ENCODE measurements around the gene CD93.

The CD93 gene

DNA sequence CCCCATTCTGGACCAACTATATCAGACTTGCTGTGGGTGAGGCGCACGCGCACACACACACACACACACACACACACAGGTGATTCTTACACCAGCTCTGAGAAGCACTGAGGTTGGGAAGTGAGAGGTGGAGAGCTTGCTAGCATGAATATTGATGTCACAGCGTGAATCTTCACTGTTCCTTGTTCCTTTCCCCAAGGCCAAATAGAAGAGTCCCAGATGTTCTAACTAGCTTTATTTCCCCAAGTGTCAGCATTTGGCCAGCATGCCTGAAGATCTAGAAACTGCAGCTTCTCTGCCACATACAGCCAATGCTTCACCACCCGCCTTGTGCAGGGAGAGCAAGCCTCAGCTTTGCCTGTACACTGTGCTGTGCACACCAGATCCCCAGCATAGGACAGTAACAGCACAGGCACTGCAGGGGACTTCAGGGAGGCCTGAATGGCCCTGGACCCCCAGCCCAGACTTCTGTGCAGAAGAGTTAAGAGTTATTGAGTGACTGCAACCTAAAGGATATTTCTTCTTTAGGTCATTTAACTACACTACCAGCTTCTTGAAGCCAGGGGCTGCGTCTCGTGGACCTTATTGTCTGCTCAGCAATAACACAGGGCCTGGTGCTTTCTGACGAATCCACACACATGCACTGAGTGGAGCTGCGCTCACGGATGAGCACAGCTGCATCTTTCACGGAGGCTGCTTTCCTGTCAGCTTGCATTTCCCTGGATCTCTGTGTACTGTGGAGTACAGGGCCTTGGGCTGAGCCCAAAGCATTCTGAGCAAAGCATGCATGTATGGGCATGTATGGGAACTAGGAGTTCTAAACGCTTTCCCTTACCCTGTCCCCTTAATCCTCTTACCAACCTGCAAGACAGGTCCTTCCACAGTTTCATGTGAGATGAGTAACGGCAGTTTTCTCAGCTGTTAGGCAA, 13.9 kb upstream of the CD93 start:
- DNase-seq (ENCODE audit: low read depth, low spot score), result no peak

DNA sequence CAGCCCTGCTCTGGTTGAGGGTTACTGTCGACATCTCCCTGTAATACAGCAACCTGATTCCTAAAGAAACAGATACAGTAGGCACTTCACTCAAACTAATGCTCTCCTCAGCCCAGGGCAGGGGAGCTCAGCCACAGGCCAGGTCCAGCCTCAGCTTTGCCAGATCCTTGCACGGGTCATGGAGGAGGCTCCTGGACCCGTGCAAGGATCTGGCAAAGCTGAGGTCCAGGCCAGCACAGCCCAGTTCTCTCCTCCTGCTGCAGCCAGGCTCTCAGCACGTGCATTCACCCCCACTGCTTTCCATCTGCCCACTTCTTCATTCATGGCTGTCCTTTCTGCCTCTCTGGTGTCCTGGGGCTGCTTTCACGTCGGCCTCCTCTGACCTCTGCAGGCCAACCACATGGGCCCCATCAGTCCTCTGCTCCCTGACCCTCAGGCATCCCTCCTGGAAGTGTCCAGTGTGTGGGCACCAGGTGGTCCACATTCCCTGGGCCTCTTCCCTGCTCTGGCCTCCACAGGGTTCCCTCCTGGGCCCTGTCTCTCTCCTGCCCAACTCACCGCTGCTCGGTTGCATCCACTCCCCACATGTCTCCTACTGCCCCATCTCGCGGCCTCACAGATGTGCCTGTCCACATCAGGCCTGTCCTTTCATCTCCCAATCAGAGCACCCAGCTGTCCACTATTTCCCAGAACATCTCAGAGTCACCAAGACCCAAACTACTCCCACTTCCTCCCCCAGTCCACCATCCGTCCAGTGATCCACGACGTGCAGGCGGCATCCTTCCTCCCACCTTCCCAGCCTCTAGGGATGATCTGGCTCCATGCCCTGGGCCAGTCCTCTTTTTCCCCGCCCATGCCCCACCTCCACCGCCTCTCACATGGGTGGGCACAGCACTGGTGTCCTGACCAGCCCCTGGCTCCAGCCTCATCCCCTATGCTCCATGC, 11.8 kb upstream of the CD93 start:
- no peak for DNase-seq (ENCODE audit: low read depth, low spot score)

DNA sequence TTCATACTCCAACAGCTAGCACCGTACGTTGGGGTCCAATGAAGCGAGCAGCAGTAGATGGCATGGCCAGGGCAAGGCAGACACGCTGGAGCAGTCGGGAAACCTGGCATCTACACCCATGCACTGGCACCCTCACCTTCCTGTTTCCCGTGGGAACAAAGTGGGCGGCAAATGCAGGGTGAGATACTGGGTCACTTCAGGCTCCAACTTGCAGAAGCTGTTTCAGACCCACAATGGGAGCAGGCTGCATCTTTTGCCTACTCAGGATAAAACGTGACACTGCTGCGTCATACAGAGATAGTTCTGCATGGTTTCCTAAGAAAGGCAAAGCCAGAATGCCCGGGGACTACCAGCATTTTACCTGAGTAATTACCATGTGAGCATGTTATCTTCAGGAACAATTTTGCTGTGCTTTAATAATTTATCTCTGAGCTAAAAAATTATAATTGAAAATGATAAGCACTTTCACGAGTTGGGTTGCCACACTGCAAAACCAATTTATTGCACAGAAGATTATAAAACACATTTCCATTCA, 10.9 kb upstream of the CD93 start:
- DNase-seq (ENCODE audit: low read depth, low spot score), result no peak

DNA sequence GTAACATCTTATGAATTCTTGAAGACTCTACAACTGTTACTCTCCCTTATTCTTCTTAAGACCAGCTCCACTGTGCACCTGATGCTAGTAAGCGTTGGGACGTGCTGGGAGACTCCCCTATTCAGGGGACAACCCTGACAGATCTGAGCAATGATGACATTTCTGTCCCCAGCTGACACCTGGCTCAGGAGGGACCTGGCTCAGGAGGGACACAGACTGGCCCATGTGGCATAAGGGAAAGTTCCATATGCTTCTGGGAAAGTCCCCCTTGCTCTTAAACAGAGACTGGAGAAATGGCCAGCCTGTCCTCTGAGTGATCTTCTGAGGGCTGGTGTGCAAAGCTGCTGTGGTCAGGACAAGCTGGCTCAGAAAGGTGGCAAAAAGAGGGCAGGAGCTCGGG, 10.0 kb upstream of the CD93 start:
- DNase-seq (ENCODE audit: low read depth, low spot score), result no peak

DNA sequence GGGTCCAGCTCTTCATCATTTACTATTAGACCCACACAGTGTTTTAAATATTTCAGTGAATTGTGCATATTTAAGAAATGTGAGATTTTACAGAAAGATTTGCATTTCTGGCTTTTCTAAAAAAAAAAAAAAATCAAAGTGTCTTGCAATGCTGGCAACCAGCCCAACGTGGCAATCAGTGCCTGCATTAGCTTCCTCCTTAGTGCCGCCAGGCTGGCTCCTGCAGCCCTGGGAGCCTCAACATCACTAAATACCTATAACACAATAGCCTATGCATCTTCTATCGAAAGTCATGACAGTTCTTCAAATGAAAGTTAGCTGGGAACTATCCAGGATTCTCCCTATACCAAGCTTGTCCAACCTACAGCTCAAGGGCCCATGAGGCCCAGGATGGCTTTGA, 9.4 kb upstream of the CD93 start:
- DNase-seq (ENCODE audit: low read depth, low spot score), result no peak

DNA sequence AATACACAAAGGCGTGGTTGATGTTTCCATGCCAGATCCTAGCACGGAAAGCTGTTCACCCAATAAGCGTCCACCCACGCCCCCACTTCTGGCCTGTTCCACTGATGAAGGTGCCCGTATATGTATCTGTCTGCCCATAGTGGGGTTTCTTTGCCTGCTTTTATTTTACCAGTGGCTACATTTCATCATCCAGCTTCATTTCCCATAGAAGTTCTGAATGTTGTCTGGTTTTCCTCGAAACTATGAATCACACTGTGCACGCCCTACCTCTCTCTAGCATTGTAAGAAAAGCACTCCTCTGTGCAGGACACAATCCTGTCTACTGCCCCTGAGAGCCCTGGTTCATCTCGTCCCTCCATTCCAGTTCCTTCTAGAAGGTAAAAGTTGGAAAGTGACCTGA, 8.8 kb upstream of the CD93 start:
- DNase-seq (ENCODE audit: low read depth, low spot score), result no peak

DNA sequence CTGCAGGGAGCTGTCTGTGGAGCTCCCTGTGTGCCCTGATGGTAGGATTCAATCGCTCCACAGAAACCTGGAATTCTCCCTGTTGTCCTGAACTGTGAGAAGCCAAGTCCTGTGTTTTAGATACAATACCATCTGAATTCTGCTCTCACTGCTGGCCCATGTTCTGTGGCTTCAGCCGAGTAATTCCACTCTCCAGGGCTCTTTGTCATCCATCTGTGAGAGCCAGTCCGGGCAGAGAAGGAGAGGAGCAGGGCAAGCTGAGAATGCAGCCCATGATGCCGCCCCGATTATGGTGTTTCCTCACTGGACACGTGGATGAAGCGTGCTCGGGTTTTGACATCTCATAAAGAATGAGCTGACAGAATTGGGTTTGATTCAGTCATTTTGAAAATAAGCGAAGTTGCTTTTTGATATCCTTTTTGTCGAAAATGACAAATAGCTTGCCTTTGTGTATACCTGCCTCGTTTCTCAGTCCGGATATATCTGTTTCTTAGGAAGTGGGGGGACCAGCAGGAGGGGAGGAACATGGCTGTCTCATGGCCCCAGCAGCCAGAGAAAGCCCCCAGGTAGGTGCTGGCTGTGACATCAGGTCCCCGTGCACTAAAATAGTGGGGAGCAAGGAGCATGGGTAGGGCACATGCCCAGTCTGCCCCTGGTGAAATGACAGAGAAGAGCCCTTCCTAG, 8.2 kb upstream of the CD93 start:
- no peak for DNase-seq (ENCODE audit: low read depth, low spot score)

DNA sequence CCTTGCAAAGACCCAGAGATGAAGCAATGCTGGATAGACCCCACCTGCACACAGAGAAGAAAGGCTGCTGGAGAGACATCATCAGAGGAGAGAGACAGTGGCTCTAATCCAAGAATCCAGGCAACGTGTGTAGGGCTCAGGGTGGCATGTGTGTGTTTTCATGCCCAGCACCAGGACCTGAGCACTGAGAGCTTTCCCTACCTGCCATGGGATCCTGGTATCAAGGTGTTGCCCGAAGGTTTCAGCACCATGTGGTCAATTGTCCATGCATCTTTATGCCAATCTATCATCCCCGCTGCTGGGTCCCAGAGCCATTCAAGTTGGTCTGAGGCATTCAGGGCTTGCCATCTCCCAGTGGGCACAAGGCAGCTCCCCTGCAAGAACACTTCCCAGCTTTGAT, 7.5 kb upstream of the CD93 start:
- no peak for DNase-seq (ENCODE audit: low read depth, low spot score)

DNA sequence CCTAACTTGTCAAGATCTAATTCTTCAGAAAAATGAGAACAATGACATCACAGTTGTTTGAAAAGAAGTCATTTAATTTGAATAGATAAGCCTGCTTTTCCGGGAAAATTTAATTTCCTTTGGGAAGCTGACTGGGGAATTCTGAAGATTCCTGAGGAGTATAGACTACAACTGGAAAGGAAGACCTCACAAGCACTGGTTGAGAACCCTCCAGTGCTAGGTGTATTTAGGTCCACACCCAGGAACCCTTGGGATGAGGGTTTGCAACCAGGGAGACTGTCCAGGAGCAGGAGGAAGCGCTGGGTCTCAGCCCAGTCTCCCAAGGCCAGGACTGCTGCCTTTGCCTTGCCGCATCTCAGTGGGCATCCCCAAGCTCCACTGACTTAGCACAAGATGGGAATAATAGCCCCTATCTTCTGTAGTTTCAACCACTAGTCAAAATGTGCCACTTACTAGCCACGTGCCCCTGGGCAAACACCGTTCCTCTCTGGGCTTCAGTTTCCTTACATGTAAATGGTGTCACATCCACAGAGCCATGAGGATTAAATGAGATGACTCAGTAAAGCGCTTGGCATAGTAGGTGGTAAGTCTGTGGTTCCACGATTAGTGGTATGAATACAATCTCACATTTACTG, 6.9 kb upstream of the CD93 start:
- no peak for DNase-seq (ENCODE audit: low read depth, low spot score)

DNA sequence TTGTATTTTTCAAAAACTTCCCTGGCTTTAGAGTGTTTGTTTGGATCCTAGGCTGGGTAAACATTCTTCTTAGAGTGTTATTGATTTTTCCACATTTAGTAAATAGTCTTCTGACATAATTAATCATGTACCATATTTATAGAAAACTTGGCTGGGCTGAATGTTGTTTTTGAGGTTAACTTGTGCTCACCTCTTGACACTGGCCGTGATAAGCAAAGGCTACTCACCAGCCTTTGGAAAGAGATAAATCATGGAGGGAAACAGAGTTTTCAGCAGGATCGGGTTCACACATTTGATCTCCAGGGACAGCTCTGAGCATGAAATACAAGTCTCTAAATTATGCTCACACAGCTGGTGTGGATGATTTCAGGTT, 6.2 kb upstream of the CD93 start:
- DNase-seq (ENCODE audit: low read depth, low spot score), result no peak

DNA sequence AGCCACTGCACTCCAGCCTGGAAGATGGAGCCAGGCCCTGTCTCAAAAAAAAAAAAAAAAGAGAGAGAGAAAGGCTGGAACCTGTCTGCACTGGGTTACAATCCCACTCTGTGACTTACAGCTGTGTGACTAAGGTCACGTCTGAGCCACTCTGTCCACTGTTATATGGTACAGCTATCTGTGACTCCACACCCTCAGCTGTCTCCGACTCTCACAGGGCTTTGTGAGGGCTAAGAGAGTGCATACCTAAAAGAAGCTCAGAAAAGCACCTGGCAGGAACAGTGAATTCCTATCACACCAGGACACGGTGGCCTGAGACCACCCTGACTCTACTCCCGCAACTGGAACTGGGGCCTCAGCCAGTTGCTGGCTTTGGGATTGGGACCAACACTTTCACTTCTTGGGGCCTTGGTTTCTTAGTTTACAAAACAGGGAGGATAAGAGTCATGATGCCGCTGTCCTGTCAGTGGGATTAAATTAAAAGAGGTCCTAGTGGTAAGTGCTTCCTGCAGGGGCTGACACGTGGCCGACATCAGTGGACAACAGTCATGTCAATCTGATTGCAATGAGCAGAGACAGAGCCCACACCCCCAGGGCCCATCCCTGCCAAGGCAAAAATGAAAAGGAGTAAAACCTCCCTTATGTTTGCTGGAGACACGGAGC, 5.7 kb upstream of the CD93 start:
- no peak for DNase-seq (ENCODE audit: low read depth, low spot score)

DNA sequence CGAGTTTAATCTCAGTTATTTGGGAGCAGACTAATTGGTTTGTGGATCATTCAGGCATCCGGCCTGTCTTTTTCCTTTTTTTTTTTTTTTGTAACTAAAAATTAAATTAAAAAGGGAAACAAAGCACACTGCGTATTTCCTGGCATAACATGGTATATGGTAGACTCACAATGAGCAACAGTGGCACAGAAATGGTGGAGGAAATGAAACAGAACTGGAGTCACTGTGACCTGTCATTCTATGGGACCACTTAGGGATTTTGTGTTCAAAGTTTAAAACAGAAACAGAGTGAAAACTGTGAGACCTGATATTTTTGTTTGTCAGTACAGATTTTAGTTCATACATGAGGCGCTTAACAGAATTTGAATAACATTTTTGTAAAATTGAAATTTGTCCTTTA, 4.8 kb upstream of the CD93 start:
- no peak for DNase-seq (ENCODE audit: low read depth, low spot score)

DNA sequence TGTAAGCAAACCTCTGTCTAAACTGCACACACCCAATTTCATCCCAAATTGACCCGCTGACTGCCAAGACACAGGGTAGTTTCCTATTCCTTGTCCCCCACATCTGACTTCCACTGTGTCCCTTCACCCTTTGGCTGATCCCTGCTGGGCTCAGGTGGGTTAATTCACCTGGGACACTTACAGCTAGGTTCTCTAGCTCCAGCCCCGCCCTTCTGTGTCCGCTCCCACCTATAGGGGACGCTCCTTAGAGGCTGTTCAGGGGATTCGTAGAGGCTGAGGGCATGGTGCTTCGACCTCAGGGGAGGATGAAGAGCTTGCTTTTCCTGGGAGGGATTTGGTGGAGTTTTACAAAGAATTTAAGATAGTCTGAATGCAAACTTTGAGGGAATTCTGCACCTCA, 4.0 kb upstream of the CD93 start:
- no peak for DNase-seq (ENCODE audit: low read depth, low spot score)

DNA sequence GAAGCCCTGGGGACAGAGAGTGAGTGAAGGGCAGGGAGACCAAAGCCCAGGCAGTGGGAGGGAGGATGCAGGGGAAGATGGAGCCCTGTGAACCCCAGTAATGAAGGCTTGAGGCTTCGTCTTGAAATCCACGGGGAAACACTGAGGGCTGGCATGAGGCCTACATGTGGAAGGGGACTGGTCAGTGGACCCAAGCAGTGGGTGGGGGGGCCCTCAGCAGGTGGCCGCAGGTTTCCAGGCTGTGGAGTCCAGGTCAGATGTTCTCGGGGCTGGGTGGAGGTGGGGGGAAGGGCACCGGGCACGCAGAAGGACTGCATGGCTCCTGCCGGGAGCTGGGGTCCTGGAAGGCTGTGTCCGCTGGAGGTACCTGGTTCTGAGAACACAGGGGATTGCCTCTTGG, 2.7 kb upstream of the CD93 start:
- DNase-seq (ENCODE audit: low read depth, low spot score), result no peak

DNA sequence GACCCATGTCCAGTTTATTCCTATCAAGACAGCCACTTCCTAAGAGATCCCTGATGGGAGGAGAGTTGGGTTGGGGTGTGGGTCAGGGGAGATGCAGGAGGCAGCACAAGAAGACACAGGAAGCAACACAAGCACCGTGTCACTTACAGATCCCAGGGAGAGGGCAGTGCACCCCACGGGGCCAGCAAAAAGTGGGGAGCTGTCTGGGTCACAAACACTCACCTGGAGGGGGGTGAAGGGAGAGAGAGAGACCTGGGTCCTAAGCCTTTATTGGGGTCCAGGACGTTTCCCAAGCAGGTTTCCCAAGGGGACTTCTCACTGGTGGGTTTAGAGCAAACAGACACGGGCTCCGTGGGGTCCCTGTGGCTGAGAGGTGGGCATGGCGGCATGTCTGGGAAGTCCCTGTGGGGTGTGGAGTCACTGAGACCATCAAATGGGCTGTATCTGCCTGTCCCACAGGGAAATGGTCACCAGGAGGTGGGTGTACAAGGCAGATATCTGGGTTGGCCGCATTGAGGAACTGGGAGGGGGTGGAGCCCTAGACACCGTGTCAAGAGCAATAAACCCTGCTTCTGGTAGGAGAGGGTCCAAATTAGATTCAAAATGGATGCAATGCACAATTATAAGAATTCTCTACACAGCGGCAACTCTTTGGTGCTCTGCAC, 1.6 kb upstream of the CD93 start:
- no peak for DNase-seq (ENCODE audit: low read depth, low spot score)

DNA sequence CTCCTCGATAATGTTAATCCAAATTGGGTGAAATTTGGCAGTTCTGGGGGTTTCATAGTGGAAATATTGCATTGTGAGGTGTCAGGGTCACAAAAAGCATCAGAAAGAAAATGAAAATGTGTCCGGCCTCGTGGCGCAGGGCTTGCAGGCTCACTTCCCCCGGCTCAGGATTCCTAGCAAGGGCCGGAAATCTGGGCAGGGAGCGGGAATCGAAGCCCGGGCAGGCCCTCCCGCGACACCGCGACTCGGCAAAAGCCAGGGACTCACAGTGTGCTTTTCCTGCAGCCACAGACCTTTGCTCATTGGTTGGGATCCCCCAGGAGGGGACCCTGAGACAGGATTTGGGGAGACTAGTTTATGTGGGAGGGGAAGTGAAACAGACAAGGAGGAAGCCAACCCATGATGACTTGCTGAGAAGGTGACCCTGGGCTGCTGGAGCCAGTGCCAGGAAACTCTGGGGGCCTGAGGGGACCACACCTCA, 847 bp upstream of the CD93 start:
- no peak for DNase-seq (ENCODE audit: low read depth, low spot score)

DNA sequence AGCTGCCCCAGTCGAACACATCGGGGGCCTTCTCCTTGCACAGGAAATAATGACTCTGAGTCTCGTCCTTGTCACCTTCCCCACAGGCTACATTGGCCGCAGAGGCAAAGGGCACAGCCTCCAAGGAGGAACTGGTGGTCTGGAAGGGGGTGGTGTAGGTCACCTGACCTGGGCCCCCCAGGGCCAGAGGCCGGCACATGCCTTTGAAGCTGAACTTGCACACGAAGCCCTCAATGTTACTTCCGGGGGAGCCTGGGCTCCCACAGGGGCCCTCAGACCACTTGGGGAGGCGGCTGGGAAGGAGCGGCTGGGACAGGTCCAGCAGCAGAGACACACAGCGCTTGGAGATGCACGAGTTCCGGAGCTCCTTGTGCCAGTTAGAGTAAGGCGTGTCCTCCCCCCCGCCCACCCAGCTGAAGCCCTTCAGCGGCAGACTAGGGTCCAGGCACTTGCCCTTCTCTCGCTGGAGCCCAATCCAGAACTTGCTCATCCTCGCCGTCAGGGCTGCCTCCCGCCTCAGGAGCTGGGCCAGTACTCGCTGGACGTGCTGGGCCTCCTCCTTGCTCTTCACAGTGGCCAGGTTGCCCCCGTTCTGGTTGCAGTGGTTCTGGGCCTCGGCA, 578 bp downstream of the CD93 start:
- no peak for DNase-seq (ENCODE audit: low read depth, low spot score)

DNA sequence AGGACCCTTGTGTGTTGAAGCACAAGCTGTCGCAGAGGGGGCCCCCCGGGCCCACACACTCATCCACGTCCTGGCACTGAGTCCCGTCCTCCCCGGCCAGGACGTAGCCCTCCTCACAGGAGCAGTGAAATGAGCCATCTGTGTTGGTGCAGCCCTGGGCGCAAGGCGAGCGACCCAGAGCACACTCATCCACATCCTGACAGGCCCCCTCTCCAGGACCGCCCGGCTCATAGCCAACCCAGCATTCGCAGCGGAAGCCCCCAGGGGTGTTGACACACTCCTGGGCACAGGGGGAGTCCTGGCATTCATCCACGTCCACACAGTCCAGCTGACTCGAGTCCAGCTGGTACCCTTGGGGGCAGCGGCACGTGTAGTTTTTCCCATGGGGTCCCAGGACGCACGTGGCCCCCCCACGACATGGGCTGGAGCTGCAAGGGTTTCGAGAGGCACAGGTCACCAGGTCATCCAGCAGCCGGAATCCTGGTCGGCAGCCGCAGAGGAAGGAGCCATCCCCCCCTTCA, 1.2 kb downstream of the CD93 start:
- DNase-seq (ENCODE audit: low read depth, low spot score), result no peak

DNA sequence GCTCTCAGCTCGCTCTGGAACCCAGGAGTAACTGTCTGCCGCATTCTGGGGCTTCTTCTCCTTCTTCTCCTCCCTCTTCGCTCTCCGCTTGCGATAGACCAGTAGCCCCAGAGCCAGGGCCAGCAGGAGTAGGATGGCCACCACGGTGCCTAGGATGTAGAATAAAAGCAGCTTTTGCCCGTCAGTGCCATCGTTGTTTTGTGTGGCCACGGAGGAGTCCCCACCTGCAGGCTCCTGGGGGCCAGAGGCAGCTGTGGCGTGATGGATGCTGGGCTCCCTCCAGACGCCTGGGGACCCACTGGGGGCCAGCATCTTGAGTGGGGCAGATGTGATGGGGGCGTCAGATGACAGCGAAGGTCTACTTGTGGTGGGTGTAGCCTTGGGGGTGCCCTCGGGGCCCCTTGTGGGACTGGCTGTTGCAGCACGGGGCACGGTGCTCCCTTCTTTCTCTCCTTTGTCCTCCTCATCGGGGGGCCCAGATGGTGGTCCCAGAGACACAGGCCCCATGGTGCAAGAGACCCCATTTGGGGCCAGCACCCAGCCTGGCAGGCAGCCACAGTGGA, 1.8 kb downstream of the CD93 start:
- DNase-seq (ENCODE audit: low read depth, low spot score), result no peak
